GM23338 (cell line): ENCODE results near the gene ALDH1A2. TPM values are rescaled to one million over a fixed set of nuclear protein-coding genes. Genes with fewer than 3 reads are reported as not detected.

ENCODE experiments used
- ATAC-seq: fragments of 200-7000 bp; cut with Tn5 transposase; 3 replicates; pipeline ENCODE4 v1.9.1; 2020
- DNase-seq: peaks from one replicate; pipeline ENCODE4 v3.0.0-alpha.2; 2015; ENCODE audit warnings: low spot score
- H2AFZ ChIP-seq: fragments of 200-600 bp; sonication (generic); 2 replicates; pipeline ENCODE4 v1.8.0; 2016; ENCODE audit warnings: antibody characterized with exemption, mild to moderate bottlenecking, moderate library complexity
- H3F3A ChIP-seq: fragments of 200-600 bp; sonication (generic); replicated peaks from 2 replicates; pipeline ENCODE4 v1.8.0; 2017; ENCODE audit warnings: antibody characterized with exemption, mixed run types, low read depth
- H3K27ac ChIP-seq: fragments of 200-600 bp; sonication (generic); 2 replicates; pipeline ENCODE4 v1.6.1; 2016; ENCODE audit warnings: low read depth
- H3K27me3 ChIP-seq: fragments of 200-600 bp; sonication (generic); 2 replicates; pipeline ENCODE4 v1.8.0; 2016; ENCODE audit warnings: mild to moderate bottlenecking, mixed run types, moderate library complexity; ENCODE audit not compliant: insufficient read depth
- H3K36me3 ChIP-seq: fragments of 200-600 bp; sonication (generic); 2 replicates; pipeline ENCODE4 v1.8.0; 2016; ENCODE audit warnings: mild to moderate bottlenecking; ENCODE audit not compliant: insufficient read depth
- H3K4me1 ChIP-seq: fragments of 200-600 bp; sonication (generic); 2 replicates; pipeline ENCODE4 v1.8.0; 2016; ENCODE audit warnings: mild to moderate bottlenecking, moderate library complexity; ENCODE audit not compliant: insufficient read depth
- H3K4me2 ChIP-seq: fragments of 200-600 bp; sonication (generic); 2 replicates; pipeline ENCODE4 v1.7.1; 2017; ENCODE audit warnings: mixed run types
- H3K4me3 ChIP-seq: fragments of 200-600 bp; sonication (generic); 2 replicates; pipeline ENCODE4 v1.6.1; 2016; ENCODE audit warnings: mixed run types
- H3K79me2 ChIP-seq: fragments of 200-600 bp; sonication (generic); replicated peaks from 2 replicates; pipeline ENCODE4 v1.8.0; 2017; ENCODE audit warnings: mild to moderate bottlenecking; ENCODE audit not compliant: insufficient read depth
- H3K9me2 ChIP-seq: fragments of 200-600 bp; sonication (generic); 2 replicates; pipeline ENCODE4 v1.8.0; 2017; ENCODE audit not compliant: insufficient read depth
- H4K20me1 ChIP-seq: fragments of 200-600 bp; sonication (generic); replicated peaks from 2 replicates; pipeline ENCODE4 v1.8.0; 2017; ENCODE audit warnings: mild to moderate bottlenecking; ENCODE audit not compliant: insufficient read depth
- H3K27ac Mint-ChIP-seq: 2 replicates; pipeline ENCODE4 v1.8.0; 2020; ENCODE audit warnings: inconsistent platforms, mild to moderate bottlenecking, moderate library complexity, mixed read lengths
- H3K27me3 Mint-ChIP-seq: 3 replicates; pipeline ENCODE4 v1.8.0; 2022; ENCODE audit warnings: low read depth, mild to moderate bottlenecking, moderate library complexity, mixed read lengths, inconsistent platforms; ENCODE audit not compliant: insufficient read depth, poor library complexity
- H3K36me3 Mint-ChIP-seq: 3 replicates; pipeline ENCODE4 v1.8.0; 2021; ENCODE audit warnings: low read depth, mild to moderate bottlenecking, inconsistent platforms, moderate library complexity, mixed read lengths
- H3K4me1 Mint-ChIP-seq: 3 replicates; pipeline ENCODE4 v1.8.0; 2020; ENCODE audit warnings: mild to moderate bottlenecking, inconsistent platforms, mixed read lengths
- H3K4me3 Mint-ChIP-seq: 3 replicates; pipeline ENCODE4 v1.8.0; 2021; ENCODE audit warnings: moderate library complexity, mild to moderate bottlenecking, inconsistent platforms, mixed read lengths
- H3K9me3 Mint-ChIP-seq: 3 replicates; pipeline ENCODE4 v1.8.0; 2020; ENCODE audit warnings: moderate library complexity, mild to moderate bottlenecking, inconsistent platforms, mixed read lengths
- CREB1 ChIP-seq: fragments of 250-450 bp; sonication (Bioruptor Pico); IDR thresholded peaks from 2 replicates; pipeline ENCODE4 v1.5.0; 2020; ENCODE audit warnings: low read depth, mild to moderate bottlenecking, moderate library complexity
- EZH2 ChIP-seq: fragments of 200-600 bp; sonication (generic); IDR thresholded peaks from one replicate; pipeline ENCODE4 v1.8.0; 2017; ENCODE audit warnings: antibody characterized with exemption, mild to moderate bottlenecking, low read depth; ENCODE audit not compliant: unreplicated experiment
- EZH2phosphoT487 ChIP-seq: fragments of 200-600 bp; sonication (generic); IDR thresholded peaks from one replicate; pipeline ENCODE4 v1.8.1; 2018; ENCODE audit warnings: antibody characterized with exemption; ENCODE audit not compliant: unreplicated experiment
- JUNB ChIP-seq: IDR thresholded peaks from one replicate; pipeline ENCODE4 v1.6.1; 2016; ENCODE audit warnings: antibody characterized with exemption; ENCODE audit not compliant: unreplicated experiment
- NANOG ChIP-seq: IDR thresholded peaks from 2 replicates; pipeline ENCODE4 v1.6.1; 2016; ENCODE audit warnings: antibody characterized with exemption, borderline replicate concordance
- POLR2AphosphoS5 ChIP-seq: IDR thresholded peaks from 2 replicates; pipeline ENCODE4 v1.6.1; 2016; ENCODE audit warnings: antibody characterized with exemption, low read depth
- STAT1 ChIP-seq: IDR thresholded peaks from one replicate; pipeline ENCODE4 v1.6.1; 2016; ENCODE audit warnings: antibody characterized with exemption; ENCODE audit not compliant: unreplicated experiment
- ZNF114 ChIP-seq: fragments of 250-450 bp; sonication (Bioruptor Pico); IDR thresholded peaks from 2 replicates; pipeline ENCODE4 v1.5.0; 2020; ENCODE audit warnings: mild to moderate bottlenecking, moderate library complexity
- ZNF331 ChIP-seq: fragments of 250-450 bp; sonication (Bioruptor Pico); IDR thresholded peaks from 2 replicates; pipeline ENCODE4 v1.5.0; 2020; ENCODE audit warnings: low read depth, mild to moderate bottlenecking, moderate library complexity
- polyA plus RNA-seq: library from polyadenylated mRNA; unstranded; fragments of >200 nt; fragmentation: Nextera tagmentation; extraction: Ambion mirVana; gene quantifications from 2 replicates; pipeline ENCODE4 v1.2.1, GENCODE V29; 2016
- total RNA-seq: library from RNA; depleted of rRNA; stranded (reverse); fragments of >200 nt; shearing (Covaris generic); gene quantifications from 2 replicates; pipeline ENCODE4 v1.2.3, GENCODE V29; 2014
- TF ChIP-seq, protein P1 (sequence below), 2 experiments: fragments of 200-600 bp in 1 of 2; sonication (generic) in 1 of 2; conservative IDR thresholded peaks; 2 replicates each; pipeline versions ENCODE4 v1.5.1 to v1.6.1; 2016 to 2017; ENCODE audit warnings: antibody characterized with exemption in 2 of 2, low read depth in 2 of 2, mild to moderate bottlenecking in 2 of 2, moderate library complexity in 1 of 2
- TF ChIP-seq, protein P2 (sequence below): IDR thresholded peaks from 2 replicates; pipeline ENCODE4 v1.6.1; 2016; ENCODE audit warnings: antibody characterized with exemption
- TF ChIP-seq, protein P3 (sequence below): fragments of 250-450 bp; sonication (Bioruptor Pico); IDR thresholded peaks from 2 replicates; pipeline ENCODE4 v1.5.0; 2020; ENCODE audit warnings: mild to moderate bottlenecking, moderate library complexity
- TF ChIP-seq, protein P4 (sequence below): IDR thresholded peaks from one replicate; pipeline ENCODE4 v1.6.1; 2018; ENCODE audit warnings: antibody characterized with exemption; ENCODE audit not compliant: unreplicated experiment

Gene ALDH1A2
- total and polyA plus RNA-seq, 2 experiments from 2014 or later = 0.80 TPM; not detected in 1

DNA sequence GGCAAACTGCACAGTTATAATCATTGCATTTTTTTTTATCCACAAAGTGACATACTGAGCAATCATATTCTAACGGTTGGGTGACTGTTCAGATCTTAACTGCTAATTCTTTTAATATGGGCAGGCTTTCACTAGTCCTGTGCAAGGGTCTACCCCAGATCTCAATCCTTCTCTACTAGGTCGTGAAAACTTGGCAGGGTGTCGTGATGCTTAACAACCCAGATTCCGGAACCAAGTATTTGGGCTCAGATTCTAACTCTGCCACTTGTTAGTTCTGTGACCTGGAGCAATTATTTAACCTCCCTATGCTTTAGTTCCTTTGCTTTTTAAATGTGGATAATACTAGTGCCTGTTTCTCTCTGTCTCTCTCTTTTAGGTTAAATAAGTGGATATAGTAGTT is 16.4 kb upstream of the ALDH1A2 start:
- Histone ChIP-seq H3K4me3 (no peak overlapping the region), H3K9me2 (no peaks in the 10 kb centered on the region; the same call in none of the 2 replicates), H3K36me3 (no peaks in the 10 kb centered on the region), H3F3A (no peaks in the 10 kb centered on the region), H3K27ac (no peak overlapping the region), H4K20me1 (no peaks in the 10 kb centered on the region), H2AFZ (no peak overlapping the region), H3K4me2 (no peak overlapping the region), H3K4me1 (peaks cover 11% of the 10 kb centered on the region; the same call in 1 of the 2 replicates), H3K27me3 (no peaks in the 10 kb centered on the region), H3K79me2 (no peaks in the 10 kb centered on the region)
- peaks cover 20% of the 10 kb centered on the region for H3K4me1 Mint-ChIP-seq
- ATAC-seq (no peak), DNase-seq (no peak)
- TF ChIP-seq, protein P1, sequence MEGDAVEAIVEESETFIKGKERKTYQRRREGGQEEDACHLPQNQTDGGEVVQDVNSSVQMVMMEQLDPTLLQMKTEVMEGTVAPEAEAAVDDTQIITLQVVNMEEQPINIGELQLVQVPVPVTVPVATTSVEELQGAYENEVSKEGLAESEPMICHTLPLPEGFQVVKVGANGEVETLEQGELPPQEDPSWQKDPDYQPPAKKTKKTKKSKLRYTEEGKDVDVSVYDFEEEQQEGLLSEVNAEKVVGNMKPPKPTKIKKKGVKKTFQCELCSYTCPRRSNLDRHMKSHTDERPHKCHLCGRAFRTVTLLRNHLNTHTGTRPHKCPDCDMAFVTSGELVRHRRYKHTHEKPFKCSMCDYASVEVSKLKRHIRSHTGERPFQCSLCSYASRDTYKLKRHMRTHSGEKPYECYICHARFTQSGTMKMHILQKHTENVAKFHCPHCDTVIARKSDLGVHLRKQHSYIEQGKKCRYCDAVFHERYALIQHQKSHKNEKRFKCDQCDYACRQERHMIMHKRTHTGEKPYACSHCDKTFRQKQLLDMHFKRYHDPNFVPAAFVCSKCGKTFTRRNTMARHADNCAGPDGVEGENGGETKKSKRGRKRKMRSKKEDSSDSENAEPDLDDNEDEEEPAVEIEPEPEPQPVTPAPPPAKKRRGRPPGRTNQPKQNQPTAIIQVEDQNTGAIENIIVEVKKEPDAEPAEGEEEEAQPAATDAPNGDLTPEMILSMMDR (conservative IDR thresholded peaks at IDR 0.05; ENCODE audit: low read depth in 2 of 2) = no peak
- TF ChIP-seq STAT1 (no peak), ZNF331 (no peak), CREB1 (CRISPR knock-in tag) (no peak), NANOG (no peak), ZNF114 (no peak), POLR2AphosphoS5 (no peak), EZH2 (no peak), EZH2phosphoT487 (no peak), JUNB (no peak)
- TF ChIP-seq, protein P2, sequence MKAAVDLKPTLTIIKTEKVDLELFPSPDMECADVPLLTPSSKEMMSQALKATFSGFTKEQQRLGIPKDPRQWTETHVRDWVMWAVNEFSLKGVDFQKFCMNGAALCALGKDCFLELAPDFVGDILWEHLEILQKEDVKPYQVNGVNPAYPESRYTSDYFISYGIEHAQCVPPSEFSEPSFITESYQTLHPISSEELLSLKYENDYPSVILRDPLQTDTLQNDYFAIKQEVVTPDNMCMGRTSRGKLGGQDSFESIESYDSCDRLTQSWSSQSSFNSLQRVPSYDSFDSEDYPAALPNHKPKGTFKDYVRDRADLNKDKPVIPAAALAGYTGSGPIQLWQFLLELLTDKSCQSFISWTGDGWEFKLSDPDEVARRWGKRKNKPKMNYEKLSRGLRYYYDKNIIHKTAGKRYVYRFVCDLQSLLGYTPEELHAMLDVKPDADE = no peak
- TF ChIP-seq, protein P3, sequence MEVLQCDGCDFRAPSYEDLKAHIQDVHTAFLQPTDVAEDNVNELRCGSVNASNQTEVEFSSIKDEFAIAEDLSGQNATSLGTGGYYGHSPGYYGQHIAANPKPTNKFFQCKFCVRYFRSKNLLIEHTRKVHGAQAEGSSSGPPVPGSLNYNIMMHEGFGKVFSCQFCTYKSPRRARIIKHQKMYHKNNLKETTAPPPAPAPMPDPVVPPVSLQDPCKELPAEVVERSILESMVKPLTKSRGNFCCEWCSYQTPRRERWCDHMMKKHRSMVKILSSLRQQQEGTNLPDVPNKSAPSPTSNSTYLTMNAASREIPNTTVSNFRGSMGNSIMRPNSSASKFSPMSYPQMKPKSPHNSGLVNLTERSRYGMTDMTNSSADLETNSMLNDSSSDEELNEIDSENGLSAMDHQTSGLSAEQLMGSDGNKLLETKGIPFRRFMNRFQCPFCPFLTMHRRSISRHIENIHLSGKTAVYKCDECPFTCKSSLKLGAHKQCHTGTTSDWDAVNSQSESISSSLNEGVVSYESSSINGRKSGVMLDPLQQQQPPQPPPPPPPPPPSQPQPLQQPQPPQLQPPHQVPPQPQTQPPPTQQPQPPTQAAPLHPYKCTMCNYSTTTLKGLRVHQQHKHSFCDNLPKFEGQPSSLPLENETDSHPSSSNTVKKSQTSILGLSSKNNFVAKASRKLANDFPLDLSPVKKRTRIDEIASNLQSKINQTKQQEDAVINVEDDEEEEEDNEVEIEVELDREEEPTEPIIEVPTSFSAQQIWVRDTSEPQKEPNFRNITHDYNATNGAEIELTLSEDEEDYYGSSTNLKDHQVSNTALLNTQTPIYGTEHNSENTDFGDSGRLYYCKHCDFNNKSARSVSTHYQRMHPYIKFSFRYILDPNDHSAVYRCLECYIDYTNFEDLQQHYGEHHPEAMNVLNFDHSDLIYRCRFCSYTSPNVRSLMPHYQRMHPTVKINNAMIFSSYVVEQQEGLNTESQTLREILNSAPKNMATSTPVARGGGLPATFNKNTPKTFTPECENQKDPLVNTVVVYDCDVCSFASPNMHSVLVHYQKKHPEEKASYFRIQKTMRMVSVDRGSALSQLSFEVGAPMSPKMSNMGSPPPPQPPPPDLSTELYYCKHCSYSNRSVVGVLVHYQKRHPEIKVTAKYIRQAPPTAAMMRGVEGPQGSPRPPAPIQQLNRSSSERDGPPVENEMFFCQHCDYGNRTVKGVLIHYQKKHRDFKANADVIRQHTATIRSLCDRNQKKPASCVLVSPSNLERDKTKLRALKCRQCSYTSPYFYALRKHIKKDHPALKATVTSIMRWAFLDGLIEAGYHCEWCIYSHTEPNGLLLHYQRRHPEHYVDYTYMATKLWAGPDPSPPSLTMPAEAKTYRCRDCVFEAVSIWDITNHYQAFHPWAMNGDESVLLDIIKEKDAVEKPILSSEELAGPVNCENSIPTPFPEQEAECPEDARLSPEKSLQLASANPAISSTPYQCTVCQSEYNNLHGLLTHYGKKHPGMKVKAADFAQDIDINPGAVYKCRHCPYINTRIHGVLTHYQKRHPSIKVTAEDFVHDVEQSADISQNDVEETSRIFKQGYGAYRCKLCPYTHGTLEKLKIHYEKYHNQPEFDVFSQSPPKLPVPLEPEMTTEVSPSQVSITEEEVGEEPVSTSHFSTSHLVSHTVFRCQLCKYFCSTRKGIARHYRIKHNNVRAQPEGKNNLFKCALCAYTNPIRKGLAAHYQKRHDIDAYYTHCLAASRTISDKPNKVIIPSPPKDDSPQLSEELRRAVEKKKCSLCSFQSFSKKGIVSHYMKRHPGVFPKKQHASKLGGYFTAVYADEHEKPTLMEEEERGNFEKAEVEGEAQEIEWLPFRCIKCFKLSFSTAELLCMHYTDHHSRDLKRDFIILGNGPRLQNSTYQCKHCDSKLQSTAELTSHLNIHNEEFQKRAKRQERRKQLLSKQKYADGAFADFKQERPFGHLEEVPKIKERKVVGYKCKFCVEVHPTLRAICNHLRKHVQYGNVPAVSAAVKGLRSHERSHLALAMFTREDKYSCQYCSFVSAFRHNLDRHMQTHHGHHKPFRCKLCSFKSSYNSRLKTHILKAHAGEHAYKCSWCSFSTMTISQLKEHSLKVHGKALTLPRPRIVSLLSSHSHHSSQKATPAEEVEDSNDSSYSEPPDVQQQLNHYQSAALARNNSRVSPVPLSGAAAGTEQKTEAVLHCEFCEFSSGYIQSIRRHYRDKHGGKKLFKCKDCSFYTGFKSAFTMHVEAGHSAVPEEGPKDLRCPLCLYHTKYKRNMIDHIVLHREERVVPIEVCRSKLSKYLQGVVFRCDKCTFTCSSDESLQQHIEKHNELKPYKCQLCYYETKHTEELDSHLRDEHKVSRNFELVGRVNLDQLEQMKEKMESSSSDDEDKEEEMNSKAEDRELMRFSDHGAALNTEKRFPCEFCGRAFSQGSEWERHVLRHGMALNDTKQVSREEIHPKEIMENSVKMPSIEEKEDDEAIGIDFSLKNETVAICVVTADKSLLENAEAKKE (CRISPR knock-in tag) = no peak
- TF ChIP-seq, protein P4, sequence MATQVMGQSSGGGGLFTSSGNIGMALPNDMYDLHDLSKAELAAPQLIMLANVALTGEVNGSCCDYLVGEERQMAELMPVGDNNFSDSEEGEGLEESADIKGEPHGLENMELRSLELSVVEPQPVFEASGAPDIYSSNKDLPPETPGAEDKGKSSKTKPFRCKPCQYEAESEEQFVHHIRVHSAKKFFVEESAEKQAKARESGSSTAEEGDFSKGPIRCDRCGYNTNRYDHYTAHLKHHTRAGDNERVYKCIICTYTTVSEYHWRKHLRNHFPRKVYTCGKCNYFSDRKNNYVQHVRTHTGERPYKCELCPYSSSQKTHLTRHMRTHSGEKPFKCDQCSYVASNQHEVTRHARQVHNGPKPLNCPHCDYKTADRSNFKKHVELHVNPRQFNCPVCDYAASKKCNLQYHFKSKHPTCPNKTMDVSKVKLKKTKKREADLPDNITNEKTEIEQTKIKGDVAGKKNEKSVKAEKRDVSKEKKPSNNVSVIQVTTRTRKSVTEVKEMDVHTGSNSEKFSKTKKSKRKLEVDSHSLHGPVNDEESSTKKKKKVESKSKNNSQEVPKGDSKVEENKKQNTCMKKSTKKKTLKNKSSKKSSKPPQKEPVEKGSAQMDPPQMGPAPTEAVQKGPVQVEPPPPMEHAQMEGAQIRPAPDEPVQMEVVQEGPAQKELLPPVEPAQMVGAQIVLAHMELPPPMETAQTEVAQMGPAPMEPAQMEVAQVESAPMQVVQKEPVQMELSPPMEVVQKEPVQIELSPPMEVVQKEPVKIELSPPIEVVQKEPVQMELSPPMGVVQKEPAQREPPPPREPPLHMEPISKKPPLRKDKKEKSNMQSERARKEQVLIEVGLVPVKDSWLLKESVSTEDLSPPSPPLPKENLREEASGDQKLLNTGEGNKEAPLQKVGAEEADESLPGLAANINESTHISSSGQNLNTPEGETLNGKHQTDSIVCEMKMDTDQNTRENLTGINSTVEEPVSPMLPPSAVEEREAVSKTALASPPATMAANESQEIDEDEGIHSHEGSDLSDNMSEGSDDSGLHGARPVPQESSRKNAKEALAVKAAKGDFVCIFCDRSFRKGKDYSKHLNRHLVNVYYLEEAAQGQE = no peak
- H3K27ac Mint-ChIP-seq = no peak overlapping the region
- no peaks in the 10 kb centered on the region for H3K9me3 Mint-ChIP-seq
- no peak overlapping the region for H3K4me3 Mint-ChIP-seq
- no peaks in the 10 kb centered on the region for H3K36me3 Mint-ChIP-seq
- H3K27me3 Mint-ChIP-seq = no peaks in the 10 kb centered on the region
